Measurements from ENCODE around the gene SIPA1L3.

Gene SIPA1L3

DNA sequence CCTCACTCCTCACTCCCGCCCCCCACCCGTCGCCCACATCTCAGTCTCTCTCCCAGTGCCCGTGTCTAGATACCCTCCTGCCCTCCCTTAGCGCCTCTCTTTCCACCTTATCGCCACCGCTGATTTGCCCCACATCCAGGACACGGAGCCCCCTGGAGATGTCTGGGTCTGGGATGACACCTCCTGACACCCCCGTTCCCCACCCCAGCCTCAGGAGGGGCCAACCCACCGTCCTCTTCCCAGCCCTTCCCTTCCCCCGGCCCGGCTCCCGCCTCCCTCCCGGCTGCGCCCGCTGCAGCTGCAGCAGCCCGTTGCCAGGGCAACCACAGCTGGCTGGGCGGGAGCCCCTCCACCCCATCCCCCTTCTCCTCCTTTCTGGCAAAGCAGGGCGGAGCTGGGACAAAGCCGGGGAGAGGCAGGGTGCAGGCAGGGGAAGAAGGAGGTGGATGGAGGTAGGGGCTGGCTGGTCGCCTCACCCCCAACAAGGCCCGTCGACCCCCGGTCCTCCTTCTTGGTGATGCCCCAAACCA is 303.5 kb downstream of the SIPA1L3 start:
- no peak overlapping the region for H3K27ac ChIP-seq
- TF ChIP-seq, protein P1, sequence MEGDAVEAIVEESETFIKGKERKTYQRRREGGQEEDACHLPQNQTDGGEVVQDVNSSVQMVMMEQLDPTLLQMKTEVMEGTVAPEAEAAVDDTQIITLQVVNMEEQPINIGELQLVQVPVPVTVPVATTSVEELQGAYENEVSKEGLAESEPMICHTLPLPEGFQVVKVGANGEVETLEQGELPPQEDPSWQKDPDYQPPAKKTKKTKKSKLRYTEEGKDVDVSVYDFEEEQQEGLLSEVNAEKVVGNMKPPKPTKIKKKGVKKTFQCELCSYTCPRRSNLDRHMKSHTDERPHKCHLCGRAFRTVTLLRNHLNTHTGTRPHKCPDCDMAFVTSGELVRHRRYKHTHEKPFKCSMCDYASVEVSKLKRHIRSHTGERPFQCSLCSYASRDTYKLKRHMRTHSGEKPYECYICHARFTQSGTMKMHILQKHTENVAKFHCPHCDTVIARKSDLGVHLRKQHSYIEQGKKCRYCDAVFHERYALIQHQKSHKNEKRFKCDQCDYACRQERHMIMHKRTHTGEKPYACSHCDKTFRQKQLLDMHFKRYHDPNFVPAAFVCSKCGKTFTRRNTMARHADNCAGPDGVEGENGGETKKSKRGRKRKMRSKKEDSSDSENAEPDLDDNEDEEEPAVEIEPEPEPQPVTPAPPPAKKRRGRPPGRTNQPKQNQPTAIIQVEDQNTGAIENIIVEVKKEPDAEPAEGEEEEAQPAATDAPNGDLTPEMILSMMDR (conservative IDR thresholded peaks at IDR 0.05): no peak
- TF ChIP-seq ZFX (IDR thresholded peaks at IDR 0.05): no peak

DNA sequence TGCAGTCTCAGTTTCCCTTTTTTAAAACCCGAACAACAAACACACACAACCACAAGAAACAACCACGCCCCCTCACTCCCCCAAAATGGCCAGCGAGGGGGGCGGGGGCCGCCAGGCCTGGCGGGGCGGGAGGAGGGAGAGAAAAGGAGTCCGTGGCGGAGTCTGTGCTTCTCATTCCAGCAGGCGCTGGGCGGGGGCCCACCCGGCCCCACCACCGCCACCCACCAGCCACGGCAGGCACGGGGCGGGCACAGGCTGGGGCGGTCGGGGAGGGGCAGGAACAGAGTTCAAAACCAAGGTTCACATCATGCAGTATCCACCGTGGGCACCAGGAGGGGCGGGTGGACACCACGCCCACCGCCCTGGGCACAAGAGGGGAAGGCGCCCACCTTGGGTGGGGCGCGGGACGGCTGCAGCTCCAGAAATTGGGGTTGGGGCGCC is 304.2 kb downstream of the SIPA1L3 start:
- H3K27ac ChIP-seq: no peak overlapping the region
- TF ChIP-seq, protein P1 (conservative IDR thresholded peaks at IDR 0.05): no peak
- TF ChIP-seq ZFX (IDR thresholded peaks at IDR 0.05): no peak

DNA sequence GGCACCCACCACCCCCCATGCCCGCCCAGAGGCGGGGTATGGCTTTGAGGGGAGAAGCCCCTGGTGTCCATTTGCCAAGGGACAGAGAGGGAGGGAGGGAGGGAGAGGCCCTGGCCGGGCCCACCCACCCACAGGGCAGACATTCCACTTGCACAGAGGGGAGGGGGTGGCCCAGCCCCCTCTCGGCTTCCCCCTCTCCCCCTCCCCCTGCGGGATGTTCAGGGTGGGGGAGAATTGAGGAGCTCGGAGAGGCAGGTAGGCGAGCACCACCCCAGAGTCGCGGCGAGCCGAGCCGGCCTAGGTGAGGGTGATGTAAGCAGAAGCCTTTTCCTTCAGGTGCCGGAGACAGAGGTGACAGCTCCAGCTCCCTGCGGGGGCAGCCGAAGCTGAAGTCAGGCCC is 304.8 kb downstream of the SIPA1L3 start:
- H3K27ac ChIP-seq: no peak overlapping the region
- TF ChIP-seq ZFX (IDR thresholded peaks at IDR 0.05): no peak
- TF ChIP-seq, protein P1 (conservative IDR thresholded peaks at IDR 0.05): no peak

DNA sequence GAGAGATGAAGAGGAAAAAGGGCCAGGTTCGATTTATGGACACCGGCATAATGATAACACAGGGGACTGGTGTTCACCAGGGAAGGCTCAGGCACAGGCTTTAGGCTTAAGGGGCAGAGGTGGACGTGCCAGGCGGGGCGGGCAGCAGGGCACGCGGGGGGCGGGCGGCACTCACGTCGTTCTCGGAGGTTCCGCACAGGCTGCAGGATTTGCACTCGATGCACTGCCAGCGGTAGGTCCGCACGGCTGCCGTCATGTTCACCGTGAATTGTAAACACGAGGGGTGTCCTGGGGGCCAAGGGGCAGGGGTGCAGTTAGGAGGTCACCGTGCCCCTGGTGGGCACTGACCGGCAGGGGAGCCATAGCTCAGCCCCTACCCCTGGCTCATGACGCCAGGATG is 306.5 kb downstream of the SIPA1L3 start:
- H3K27ac ChIP-seq: no peak overlapping the region
- no peak for TF ChIP-seq ZFX (IDR thresholded peaks at IDR 0.05)
- TF ChIP-seq, protein P1 (conservative IDR thresholded peaks at IDR 0.05): no peak

DNA sequence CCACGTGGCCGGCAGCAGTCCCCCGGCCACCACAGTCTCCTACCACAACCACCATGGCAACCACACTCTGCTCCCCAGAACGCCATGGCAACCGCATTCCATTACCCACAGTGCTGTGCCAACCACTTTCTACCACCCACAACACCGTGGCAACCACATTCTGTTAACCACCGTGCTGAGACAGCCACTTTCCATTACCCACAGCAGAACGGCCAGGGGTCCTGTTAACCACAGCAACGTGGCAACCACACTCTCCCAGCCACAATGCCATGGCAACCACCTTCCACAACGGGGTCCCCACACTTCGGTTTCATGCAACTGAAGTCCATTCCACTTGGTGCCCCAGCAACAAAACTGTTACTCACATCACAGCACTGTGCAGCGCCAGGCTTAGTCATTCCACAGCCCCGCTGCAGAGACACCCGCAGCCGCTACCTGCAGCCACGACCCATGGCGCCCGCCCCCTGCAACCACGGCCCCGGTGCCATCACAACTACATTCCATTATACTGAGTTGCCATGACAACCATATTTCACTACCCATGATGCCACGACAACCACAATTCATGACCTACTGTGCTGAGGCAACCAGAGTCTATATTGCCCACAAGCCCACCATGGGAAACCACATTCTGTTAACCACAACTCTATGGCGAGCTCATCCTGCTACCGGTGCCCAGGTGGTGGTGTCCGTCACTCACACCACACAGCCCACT is 307.1 kb downstream of the SIPA1L3 start:
- TF ChIP-seq ZFX (IDR thresholded peaks at IDR 0.05): no peak
- TF ChIP-seq, protein P1 (conservative IDR thresholded peaks at IDR 0.05): no peak
- no peak overlapping the region for H3K27ac ChIP-seq

DNA sequence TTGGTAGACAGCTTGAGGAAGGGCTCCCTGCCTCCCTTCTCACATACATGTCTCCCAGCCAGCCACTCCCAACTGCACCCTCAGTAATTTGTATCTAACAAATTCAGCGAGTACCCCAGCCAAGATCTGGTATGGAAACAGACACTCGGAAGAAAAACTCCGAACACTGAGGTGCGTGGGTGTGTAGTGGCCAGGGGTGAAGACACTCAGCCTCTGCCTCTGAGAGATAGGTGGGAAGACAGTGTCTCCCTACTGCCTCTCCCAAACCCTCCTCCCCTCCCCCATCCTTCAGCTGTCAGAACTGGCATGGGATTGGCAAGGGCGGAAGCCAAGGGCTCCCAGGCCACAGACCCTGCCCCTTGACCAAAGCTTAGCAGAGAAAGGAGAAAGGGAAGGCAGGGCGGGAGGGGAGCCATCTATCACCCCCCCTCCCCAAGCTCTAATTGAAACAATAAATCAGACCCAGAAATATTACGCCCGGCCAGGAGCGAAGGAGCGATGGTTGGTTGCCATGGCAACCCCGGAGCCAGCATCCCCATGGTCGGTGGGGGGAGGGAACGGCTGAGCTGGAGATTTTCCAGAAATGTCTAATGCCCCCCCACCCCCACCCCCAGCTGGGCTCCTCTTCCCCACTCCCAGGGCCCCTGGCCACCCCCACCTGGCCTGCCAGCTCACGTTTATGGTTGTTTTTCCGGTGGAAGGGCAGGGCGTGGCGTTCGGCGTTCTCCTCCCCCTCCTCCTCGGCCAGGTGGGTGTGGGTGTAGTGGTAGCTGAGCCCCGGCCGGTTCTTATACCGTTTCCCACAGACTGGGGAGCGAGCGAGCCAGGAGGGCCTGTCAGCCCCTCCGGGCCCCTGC is 310.0 kb downstream of the SIPA1L3 start:
- no peak overlapping the region for H3K27ac ChIP-seq
- TF ChIP-seq, protein P1 (conservative IDR thresholded peaks at IDR 0.05): no peak
- no peak for TF ChIP-seq ZFX (IDR thresholded peaks at IDR 0.05)

DNA sequence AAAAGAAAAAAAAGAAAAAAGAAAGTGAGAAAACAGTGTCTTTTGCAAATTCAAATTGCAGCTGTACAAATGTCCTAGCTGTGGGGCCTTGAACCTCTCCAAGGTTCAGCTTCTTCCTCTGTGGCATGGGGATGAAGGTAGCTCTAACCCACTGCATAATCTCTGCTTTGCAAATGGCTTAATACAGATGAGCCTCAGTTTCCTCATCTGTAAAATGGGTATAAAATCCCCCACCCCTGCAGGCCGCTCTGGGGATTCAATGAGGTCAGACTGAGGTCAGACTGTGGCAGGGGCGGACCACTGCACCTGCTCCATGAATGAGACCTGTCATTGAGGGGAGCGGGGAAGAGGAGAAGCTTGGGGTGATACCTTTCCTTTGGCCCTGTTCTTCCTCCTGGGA is 311.2 kb downstream of the SIPA1L3 start:
- no peak for TF ChIP-seq ZFX (IDR thresholded peaks at IDR 0.05)
- H3K27ac ChIP-seq: no peak overlapping the region

Data from C4-2B (cell line).